Skin epidermis (tissue), 12 donors: Measurements from ENCODE around the gene UCN3.

ENCODE experiments used
- H3K27ac ChIP-seq, 21 experiments: fragments of 200-600 bp; sonication (generic) in 11 of 21; one replicate each; pipeline ENCODE4 v1.5.0; 2020; ENCODE audit warnings: mild to moderate bottlenecking in 3 of 21, inconsistent platforms in 2 of 21, moderate library complexity in 2 of 21
- H3K4me3 ChIP-seq, 7 experiments: fragments of 200-600 bp; sonication (generic) in 2 of 7; one replicate each; pipeline ENCODE4 v1.5.0; 2020; ENCODE audit warnings: inconsistent platforms in 2 of 7, mild to moderate bottlenecking in 2 of 7, moderate library complexity in 1 of 7

The UCN3 gene

DNA sequence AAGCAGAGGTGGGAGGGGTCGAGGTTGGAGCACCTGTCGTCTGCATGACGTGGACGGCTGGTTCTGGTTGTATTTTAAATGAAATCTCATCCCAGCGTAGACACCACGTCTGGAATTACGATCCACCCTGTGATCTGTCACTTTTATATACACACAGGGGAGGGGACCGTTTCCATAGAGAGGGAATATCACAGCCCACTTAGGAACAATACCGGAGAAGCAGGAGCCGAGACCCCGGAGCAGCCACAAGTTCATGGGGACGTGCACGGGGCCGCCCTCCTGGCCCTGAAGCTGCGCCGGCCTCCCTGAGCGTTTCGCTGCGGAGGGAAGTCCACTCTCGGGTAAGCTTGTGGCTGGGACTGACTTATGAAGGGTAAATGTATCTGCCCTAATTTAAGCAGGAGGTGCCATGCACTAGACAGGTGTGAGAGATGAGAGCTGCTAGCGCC lies at the start of gene UCN3:
Gene UCN3, plus strand, starts transcription at position 77 of the 449 bp plus-strand sequence. CDS start 8,755 bp downstream, outside the sequence.
- no peak within 1 kb of the TSS for H3K4me3 ChIP-seq
- no peak within 1 kb of the TSS for H3K27ac ChIP-seq

- Histone ChIP-seq H3K27ac (peak overlapping the region in 1 of 21 experiments; percentile 38), H3K4me3 (no peak overlapping the region)
These were observed 47.1 kb upstream of the UCN3 start for GRCh38 chr10:5317547-5318107.

DNA sequence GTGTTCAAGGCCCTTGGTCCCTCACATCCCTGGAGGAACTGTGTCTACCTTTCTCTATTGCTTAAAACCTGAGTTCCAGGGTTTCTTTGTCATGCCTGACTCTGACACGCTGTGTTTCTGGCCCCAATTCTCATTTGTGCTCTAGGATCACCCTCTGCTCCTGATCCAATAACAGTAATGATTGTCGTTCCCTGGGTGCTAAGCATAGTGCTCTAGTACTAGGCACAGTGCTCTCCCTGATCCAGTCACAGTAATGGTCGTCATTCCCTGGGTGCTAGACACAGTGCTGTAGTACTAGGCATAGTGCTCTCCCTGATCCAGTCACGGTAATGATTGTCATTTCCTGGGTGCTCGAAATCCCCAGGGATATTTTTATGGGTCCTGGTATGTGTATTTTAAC lies 46.6 kb upstream of the UCN3 start:
- Histone ChIP-seq H3K4me3 (no peak overlapping the region), H3K27ac (peak overlapping the region in 1 of 21 experiments; percentile 38)

DNA sequence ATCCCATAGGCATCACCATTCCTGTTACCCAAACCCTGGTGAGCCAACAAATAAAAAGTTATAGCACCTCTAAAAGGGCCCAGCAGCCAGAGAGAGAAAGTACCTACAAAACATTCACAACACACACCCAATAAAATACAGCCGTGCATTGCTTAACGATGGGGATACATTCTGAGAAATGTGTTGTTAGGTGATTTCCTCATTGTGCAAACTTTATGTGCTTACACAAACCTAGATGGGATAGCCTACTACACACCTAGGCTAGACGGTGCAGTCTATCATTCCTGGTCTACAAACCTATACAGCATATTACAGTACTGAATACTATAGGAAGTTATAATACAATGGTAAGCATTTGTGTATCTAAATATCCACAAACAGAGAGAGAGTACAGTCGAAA lies 44.9 kb upstream of the UCN3 start:
- H3K4me3 ChIP-seq: no peak overlapping the region
- H3K27ac ChIP-seq: no peak overlapping the region

GRCh38 chr10:5321273-5321672 lies 43.5 kb upstream of the UCN3 start:
- no peak overlapping the region for H3K27ac ChIP-seq
- no peak overlapping the region for H3K4me3 ChIP-seq

GRCh38 chr10:5323446-5323845 lies 41.3 kb upstream of the UCN3 start:
- H3K4me3 ChIP-seq: no peak overlapping the region

GRCh38 chr10:5325076-5325475 lies 39.7 kb upstream of the UCN3 start:
- Histone ChIP-seq H3K4me3 (no peak overlapping the region), H3K27ac (no peak overlapping the region)

More at GRCh38 chr10:5323446-5323845, 41.3 kb upstream of the UCN3 start:
- no peak overlapping the region for H3K27ac ChIP-seq

- H3K27ac ChIP-seq: no peak overlapping the region
- H3K4me3 ChIP-seq: no peak overlapping the region
These were observed 30.4 kb upstream of the UCN3 start for GRCh38 chr10:5334196-5334880.

GRCh38 chr10:5338010-5338409 lies 26.8 kb upstream of the UCN3 start:
- Histone ChIP-seq H3K4me3 (no peak overlapping the region), H3K27ac (no peak overlapping the region)

GRCh38 chr10:5343092-5343491 lies 21.7 kb upstream of the UCN3 start:
- no peak overlapping the region for H3K27ac ChIP-seq
- H3K4me3 ChIP-seq: no peak overlapping the region

GRCh38 chr10:5343561-5343960 lies 21.2 kb upstream of the UCN3 start:
- Histone ChIP-seq H3K4me3 (no peak overlapping the region), H3K27ac (no peak overlapping the region)

- Histone ChIP-seq H3K27ac (no peak overlapping the region), H3K4me3 (no peak overlapping the region)
These were observed 20.8 kb upstream of the UCN3 start for GRCh38 chr10:5343979-5344378.

GRCh38 chr10:5344746-5345145 lies 20.0 kb upstream of the UCN3 start:
- H3K4me3 ChIP-seq: no peak overlapping the region
- H3K27ac ChIP-seq: no peak overlapping the region

DNA sequence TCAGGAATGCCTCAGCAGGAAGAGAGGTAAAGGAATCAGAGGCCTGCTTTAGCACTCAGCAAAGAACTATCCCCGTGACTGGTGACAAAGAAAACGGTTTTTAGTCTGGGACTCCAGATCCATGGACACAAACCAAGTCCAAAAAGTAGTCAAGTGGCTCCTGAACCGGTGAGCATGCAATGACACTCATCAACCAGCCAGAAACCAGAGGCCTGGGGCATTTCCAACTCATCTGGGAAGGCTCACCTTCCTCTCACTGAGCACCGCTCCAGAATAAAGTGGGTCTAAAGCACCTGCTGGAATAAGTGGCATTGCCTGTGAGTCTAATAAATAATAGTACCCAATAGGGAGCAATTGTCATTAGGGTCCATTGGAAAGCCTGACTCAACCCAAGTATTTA lies 17.9 kb upstream of the UCN3 start:
- Histone ChIP-seq H3K4me3 (no peak overlapping the region), H3K27ac (no peak overlapping the region)

- Histone ChIP-seq H3K27ac (no peak overlapping the region), H3K4me3 (no peak overlapping the region)
These were observed 15.4 kb upstream of the UCN3 start for GRCh38 chr10:5349362-5349761.

GRCh38 chr10:5354068-5354467 lies 10.7 kb upstream of the UCN3 start:
- Histone ChIP-seq H3K27ac (no peak overlapping the region), H3K4me3 (no peak overlapping the region)

- Histone ChIP-seq H3K27ac (no peak overlapping the region), H3K4me3 (no peak overlapping the region)
These were observed 9.0 kb upstream of the UCN3 start for GRCh38 chr10:5355594-5356301.

DNA sequence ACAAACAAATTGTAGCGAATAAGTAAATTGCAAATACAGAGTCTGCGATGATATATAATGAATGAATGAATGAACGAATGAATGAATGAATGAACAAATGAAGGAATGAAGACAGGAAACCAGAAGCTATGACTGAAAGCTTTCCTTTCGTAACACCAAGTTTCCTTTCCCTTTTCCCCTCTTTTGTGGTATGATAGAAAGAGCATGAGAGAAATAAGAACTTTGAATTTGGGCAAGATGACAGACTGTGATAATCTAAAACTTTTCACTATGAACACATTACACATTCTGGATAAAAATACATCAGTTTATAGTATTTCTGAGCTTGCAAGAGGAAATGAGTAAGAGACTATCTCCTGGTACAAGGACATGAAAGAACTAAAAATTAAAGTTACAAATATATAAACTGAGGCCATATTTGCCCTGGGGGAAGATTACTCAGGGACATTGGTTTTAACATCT lies 8.4 kb upstream of the UCN3 start:
- no peak overlapping the region for H3K4me3 ChIP-seq
- H3K27ac ChIP-seq: no peak overlapping the region

- no peak overlapping the region for H3K4me3 ChIP-seq
- no peak overlapping the region for H3K27ac ChIP-seq
These were observed 4.3 kb upstream of the UCN3 start for GRCh38 chr10:5360318-5360915.

- Histone ChIP-seq H3K27ac (no peak overlapping the region), H3K4me3 (no peak overlapping the region)
These were observed 2.8 kb upstream of the UCN3 start for GRCh38 chr10:5361966-5362365.

DNA sequence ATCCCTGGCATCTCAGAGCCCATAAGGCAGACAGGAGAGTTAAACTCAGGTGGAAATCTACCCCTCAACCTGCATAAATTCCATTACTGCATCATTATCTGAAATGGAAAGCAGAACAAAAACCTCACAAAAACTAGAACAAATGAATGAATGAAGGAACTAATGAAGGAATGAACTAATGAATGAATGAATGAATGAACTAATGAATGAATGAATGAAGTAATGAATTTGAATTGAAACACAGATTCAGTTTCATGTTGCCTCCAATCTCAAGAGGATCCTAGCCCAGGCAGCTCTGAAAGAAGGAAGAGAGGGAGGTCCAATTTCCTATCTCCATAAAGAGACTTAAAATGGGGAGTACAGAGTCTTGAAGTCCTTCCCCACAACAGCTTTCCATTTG lies 1.9 kb upstream of the UCN3 start:
- Histone ChIP-seq H3K4me3 (no peak overlapping the region), H3K27ac (no peak overlapping the region)
